ENCODE measurements around the gene TSPAN18.

DNA sequence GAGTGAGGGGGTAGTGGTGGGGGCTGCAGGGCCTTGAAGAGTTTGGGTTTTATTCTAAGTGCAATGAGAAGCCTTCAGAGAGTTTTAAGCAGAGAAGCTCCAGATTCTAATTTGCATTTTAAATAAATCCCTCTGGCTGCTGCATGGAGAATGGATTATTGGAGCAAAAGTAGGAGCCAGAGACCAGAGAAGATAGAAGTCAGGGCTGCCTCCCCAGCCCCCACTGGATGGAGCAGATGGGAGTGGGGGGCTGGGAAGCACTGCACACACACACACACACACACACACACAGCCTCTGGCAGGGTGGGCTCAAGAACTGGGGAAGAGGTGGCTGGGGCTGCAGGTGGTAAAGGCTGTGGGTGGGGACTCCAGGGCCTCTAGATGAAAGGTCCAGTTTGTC, 75.6 kb downstream of the TSPAN18 start:
- TF ChIP-seq POLR2AphosphoS5 (IDR thresholded peaks at IDR 0.05; ENCODE audit: borderline replicate concordance, low read depth, low read length) = no peak
- no peak for TF ChIP-seq EZH2 (IDR thresholded peaks at IDR 0.05)
- TF ChIP-seq FOXP2 (optimal IDR thresholded peaks at IDR 0.05; ENCODE audit: control extremely low read depth, extremely low read length, insufficient read depth) = no peak

Measured in SK-N-MC (cell line).